HUES64 (cell line): ENCODE data around the gene PADI4.

Experiments
- H3K27ac ChIP-seq: 2 replicates; pipeline ENCODE4 v1.7.0; 2013; ENCODE audit warnings: low read depth, low read length, inconsistent platforms
- H3K27me3 ChIP-seq: 2 replicates; pipeline ENCODE4 v1.6.1; 2013; ENCODE audit warnings: mild to moderate bottlenecking, low read length; ENCODE audit not compliant: insufficient read depth
- H3K36me3 ChIP-seq: 2 replicates; pipeline ENCODE4 v1.6.1; 2013; ENCODE audit warnings: mild to moderate bottlenecking, low read length; ENCODE audit not compliant: insufficient read depth
- H3K4me1 ChIP-seq: 2 replicates; pipeline ENCODE4 v1.6.1; 2013; ENCODE audit warnings: mild to moderate bottlenecking, low read length, moderate library complexity; ENCODE audit not compliant: insufficient read depth
- H3K4me3 ChIP-seq: 2 replicates; pipeline ENCODE4 v1.5.1; 2013; ENCODE audit warnings: mild to moderate bottlenecking, low read length, moderate library complexity
- H3K9ac ChIP-seq: 2 replicates; pipeline ENCODE4 v1.6.1; 2013; ENCODE audit warnings: mild to moderate bottlenecking, low read depth, low read length
- H3K9me3 ChIP-seq: 2 replicates; pipeline ENCODE4 v1.6.1; 2013; ENCODE audit warnings: low read depth, low read length; ENCODE audit not compliant: insufficient read depth
- WGBS: fragments of 150-250, 120-280 bp; methylation state at CpG from one replicate; pipeline ENCODE4 v1.1.7; 2013; ENCODE audit warnings: missing lambda C conversion rate; 5-methylcytosine and 5-hydroxymethylcytosine counted together

Gene PADI4

GRCh38 chr1:17305576-17306095, 2.4 kb upstream of the PADI4 start:
- Histone ChIP-seq H3K9me3 (peaks cover 18% of the 10 kb centered on the region), H3K36me3 (no peaks in the 10 kb centered on the region), H3K27ac (no peak overlapping the region), H3K27me3 (no peaks in the 10 kb centered on the region), H3K4me3 (no peak overlapping the region), H3K4me1 (peaks cover 11% of the 10 kb centered on the region), H3K9ac (no peak overlapping the region)
- WGBS: 79% methylated on average over 13 of the region's 14 CpGs

- H3K27ac ChIP-seq: no peak overlapping the region
Measured at GRCh38 chr1:17306407-17306806, 1.6 kb upstream of the PADI4 start.

GRCh38 chr1:17306921-17307320, 1.1 kb upstream of the PADI4 start:
- Histone ChIP-seq H3K9ac (no peak overlapping the region), H3K36me3 (no peaks in the 10 kb centered on the region), H3K4me1 (peaks cover 11% of the 10 kb centered on the region), H3K27ac (no peak overlapping the region), H3K27me3 (no peaks in the 10 kb centered on the region), H3K9me3 (peaks cover 8% of the 10 kb centered on the region), H3K4me3 (no peak overlapping the region)
- 65% methylated on average over 6 of the region's 6 CpGs for WGBS

More at GRCh38 chr1:17306407-17306806, 1.6 kb upstream of the PADI4 start:
- Histone ChIP-seq H3K4me1 (peaks cover 11% of the 10 kb centered on the region), H3K9me3 (peaks cover 12% of the 10 kb centered on the region), H3K4me3 (no peak overlapping the region), H3K9ac (no peak overlapping the region), H3K27me3 (no peaks in the 10 kb centered on the region), H3K36me3 (no peaks in the 10 kb centered on the region)
- 83% methylated on average over 6 of the region's 6 CpGs for WGBS

- 96% methylated on average over 6 of the region's 6 CpGs for WGBS
- Histone ChIP-seq H3K4me1 (peaks cover 11% of the 10 kb centered on the region), H3K9ac (no peak overlapping the region), H3K27me3 (no peaks in the 10 kb centered on the region), H3K4me3 (no peak overlapping the region), H3K9me3 (0 out of 2 replicates have a peak, but pooled peaks cover 4% of the 10 kb centered on the region), H3K36me3 (no peaks in the 10 kb centered on the region), H3K27ac (no peak overlapping the region)
Measured at GRCh38 chr1:17307329-17307728, 668 bp upstream of the PADI4 start.

- Histone ChIP-seq H3K9ac (no peak overlapping the region), H3K4me1 (peaks cover 11% of the 10 kb centered on the region), H3K36me3 (no peaks in the 10 kb centered on the region), H3K27ac (no peak overlapping the region), H3K9me3 (no peaks in the 10 kb centered on the region), H3K4me3 (no peak overlapping the region), H3K27me3 (no peaks in the 10 kb centered on the region)
- 61% methylated on average over 6 of the region's 6 CpGs for WGBS
Measured at GRCh38 chr1:17308593-17308992, 596 bp downstream of the PADI4 start.

DNA sequence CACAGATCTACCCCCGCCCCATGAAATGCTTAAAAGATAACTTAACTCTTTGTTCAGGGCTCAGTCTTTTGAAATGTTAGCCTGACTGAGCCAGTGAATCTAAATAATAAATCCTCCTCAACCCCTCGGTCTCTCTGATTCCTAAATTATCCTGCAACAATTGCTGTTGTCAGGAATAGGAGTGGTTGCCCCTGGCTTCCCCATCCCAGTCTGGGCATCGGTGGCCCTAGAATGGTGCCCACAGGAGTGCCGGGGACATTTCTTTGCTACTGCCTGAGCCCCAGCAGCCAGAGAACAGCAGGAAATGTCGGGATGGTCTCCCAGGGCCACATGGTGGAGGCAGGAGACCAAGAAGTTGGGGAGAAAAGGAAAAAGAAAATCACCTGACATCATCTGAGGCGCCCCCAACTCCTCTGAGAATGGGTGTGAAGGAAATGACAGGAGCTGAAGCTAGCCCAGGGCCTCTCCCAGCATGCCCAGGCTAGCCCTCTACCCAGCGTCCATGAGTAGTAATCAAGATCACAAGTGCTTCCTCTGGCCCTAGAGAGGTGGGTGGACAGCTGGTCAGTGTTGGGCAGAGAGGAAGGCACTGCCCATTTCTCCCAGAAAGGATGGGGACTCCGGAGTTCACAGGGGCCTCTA, 1.6 kb downstream of the PADI4 start:
- H3K9ac ChIP-seq: no peak overlapping the region
- no peak overlapping the region for H3K27ac ChIP-seq
- no peaks in the 10 kb centered on the region for H3K27me3 ChIP-seq
- peaks cover 11% of the 10 kb centered on the region for H3K4me1 ChIP-seq
- H3K9me3 ChIP-seq: no peaks in the 10 kb centered on the region
- no peak overlapping the region for H3K4me3 ChIP-seq
- H3K36me3 ChIP-seq: no peaks in the 10 kb centered on the region
- WGBS: 61% methylated on average over 8 of the region's 8 CpGs

DNA sequence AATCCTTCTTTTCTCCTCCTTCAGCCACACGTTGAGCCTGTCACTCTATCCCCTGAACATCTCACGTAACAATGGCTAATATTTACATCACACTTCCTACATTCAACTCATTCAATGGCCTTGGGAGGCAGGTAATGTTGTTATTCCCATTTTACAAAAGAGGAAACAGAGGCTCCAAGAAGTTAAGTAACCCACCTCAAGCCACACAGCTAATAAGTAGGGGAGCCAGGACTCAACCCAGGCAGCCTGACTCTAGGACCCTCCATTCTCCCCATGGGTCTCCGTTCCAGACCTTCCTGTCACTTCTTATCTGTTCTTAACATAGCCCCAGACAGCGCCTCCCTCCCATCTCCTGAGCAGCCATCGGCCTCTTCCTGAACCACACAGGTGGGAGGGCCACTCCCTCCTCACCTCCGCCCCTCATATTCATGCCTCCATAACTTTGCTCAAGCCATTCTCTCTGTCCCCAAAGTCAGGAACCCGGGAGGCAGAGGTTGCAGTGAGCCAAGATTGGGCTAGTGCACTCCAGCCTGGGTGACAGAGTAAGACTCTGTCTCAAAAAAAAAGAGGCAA, 2.2 kb downstream of the PADI4 start:
- Histone ChIP-seq H3K36me3 (no peaks in the 10 kb centered on the region), H3K4me3 (no peak overlapping the region), H3K9ac (no peak overlapping the region), H3K27ac (no peak overlapping the region), H3K4me1 (peaks cover 12% of the 10 kb centered on the region), H3K9me3 (no peaks in the 10 kb centered on the region), H3K27me3 (no peaks in the 10 kb centered on the region)
- WGBS: 47% methylated on average over 7 of the region's 7 CpGs

GRCh38 chr1:17313530-17314309, 5.7 kb downstream of the PADI4 start:
- Histone ChIP-seq H3K4me1 (peaks cover 21% of the 10 kb centered on the region), H3K27ac (no peak overlapping the region), H3K9me3 (no peaks in the 10 kb centered on the region), H3K9ac (no peak overlapping the region), H3K36me3 (no peaks in the 10 kb centered on the region), H3K4me3 (no peak overlapping the region), H3K27me3 (no peaks in the 10 kb centered on the region)
- WGBS: 90% methylated on average over 9 of the region's 9 CpGs

- Histone ChIP-seq H3K9ac (no peak overlapping the region), H3K27ac (no peak overlapping the region), H3K9me3 (no peaks in the 10 kb centered on the region), H3K36me3 (no peaks in the 10 kb centered on the region), H3K4me1 (peaks cover 15% of the 10 kb centered on the region), H3K4me3 (no peak overlapping the region), H3K27me3 (no peaks in the 10 kb centered on the region)
- 63% methylated on average over 9 of the region's 9 CpGs for WGBS
Measured at GRCh38 chr1:17314491-17314971, 6.5 kb downstream of the PADI4 start.

DNA sequence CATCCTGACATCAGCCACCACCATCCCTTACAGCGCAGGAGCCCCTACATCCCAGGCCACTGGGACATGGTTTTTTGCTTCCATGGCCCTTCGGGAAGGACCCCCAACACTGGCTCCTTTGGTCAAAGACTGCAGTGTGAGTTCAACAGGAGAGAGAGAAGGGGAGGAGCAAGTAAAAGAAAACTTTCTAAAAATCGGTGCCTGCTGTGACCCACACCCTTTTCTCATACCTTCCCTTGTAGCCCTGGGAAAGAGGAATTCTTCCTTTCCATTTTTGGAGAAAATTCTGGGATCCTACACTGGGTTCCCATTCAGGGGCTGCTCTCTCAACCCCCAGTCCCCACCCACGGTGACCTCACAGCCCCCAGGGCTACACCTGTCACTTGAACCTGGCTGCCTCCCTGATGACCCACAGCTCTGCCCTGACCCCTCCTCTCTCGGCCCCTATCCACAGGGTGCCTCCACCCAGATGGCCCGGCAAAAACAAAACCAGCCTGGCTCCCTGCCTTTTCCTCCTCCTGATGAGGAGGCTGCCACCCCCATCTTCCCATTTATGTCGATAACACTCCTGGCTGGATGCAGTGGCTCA, 7.6 kb downstream of the PADI4 start:
- 0 out of 2 replicates have a peak, but pooled peaks cover 3% of the 10 kb centered on the region for H3K9me3 ChIP-seq
- H3K36me3 ChIP-seq: no peaks in the 10 kb centered on the region
- H3K4me1 ChIP-seq: peaks cover 9% of the 10 kb centered on the region
- H3K4me3 ChIP-seq: no peak overlapping the region
- H3K9ac ChIP-seq: no peak overlapping the region
- no peak overlapping the region; the same call in 1 of the 2 replicates for H3K27ac ChIP-seq
- WGBS: 41% methylated on average over 7 of the region's 7 CpGs
- no peaks in the 10 kb centered on the region for H3K27me3 ChIP-seq

DNA sequence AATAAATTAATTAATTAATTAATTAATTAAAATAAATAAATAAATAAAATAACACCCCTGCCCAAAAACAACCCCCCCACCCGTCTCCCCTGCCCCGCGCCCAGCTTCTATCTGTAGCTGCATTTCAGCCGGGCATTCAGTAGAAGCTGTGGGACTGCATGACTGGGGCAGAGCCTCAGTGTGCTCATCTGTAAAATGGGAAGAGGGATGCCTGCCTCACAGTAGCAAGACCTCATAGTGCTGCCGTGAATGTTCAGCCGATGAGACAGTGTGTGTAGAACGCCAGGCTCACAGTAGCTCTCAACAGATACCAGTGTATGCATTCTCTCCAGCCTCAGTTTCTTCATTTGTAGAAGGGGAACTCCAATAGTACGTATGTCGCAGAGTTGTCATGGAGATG, 8.7 kb downstream of the PADI4 start:
- Histone ChIP-seq H3K27me3 (no peaks in the 10 kb centered on the region), H3K4me1 (peaks cover 9% of the 10 kb centered on the region), H3K27ac (no peak overlapping the region), H3K4me3 (no peak overlapping the region), H3K36me3 (no peaks in the 10 kb centered on the region), H3K9ac (no peak overlapping the region), H3K9me3 (peaks cover 5% of the 10 kb centered on the region; the same call in 1 of the 2 replicates)
- 83% methylated on average over 9 of the region's 9 CpGs for WGBS
